T47D (cell line): Measurements from ENCODE around the gene SGMS1.
"Not testable (repeated sequence)": the region's sequence is repeated elsewhere in the genome, so short reads cannot be mapped to it uniquely, and the experiment has no call there.

Source experiments
- DNase-seq, 2 experiments: peaks; one replicate each; pipeline versions ENCODE4 v3.0.0 to v3.0.0-alpha.2; 2011 to 2012; ENCODE audit warnings: low read depth in 1 of 2, low spot score in 1 of 2
- JUND ChIP-seq: IDR thresholded peaks from 2 replicates; pipeline ENCODE4 v1.6.1; 2012; ENCODE audit warnings: low read depth
- in situ Hi-C: cut with HindIII; loops from 2 replicates; pipeline ENCODE4 v1.10.0; 2016; ENCODE audit warnings: low sequenced_read_pairs, low pct_unique_long_range_greater_than_20kb

Gene SGMS1

DNA sequence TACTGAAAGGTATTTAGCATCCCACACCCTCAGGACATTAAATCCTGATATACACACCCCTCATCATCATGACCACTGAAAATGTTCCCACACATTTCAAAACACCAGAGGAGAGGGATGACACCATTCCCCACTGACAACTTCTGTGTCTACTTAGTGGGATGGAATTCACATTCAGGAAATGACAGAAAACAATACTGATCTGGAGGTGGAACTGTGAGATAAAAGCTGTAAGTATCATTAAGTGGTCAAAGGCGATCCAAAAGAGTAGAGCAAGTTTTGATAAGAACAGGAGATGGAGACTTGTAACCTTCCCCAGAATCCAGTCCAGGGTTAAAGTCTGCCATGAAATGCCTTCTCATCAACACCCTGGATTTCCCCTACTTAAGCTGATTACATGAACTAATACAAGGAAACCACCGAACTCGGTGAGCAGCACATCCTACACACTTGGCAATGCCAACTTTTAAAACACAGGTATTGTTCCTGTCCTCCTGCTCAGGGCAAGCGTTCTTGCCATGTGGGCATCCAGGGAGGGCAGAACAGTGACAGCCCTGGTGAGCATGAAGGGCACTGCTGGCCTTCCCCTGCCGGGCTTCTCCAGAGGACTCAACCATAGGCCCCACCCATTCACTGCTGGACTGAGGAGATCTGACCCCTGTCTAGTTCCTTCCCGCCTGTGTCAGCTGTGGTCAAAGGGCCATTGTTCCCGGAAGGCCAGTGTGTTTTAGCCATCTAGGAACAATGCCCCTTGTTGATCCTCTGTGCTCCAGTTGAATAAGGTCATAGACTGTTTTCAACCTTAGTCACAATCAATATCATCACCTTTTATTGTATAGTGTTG lies 85.0 kb downstream of the SGMS1 start:
- no peak for DNase-seq
- no peak for TF ChIP-seq JUND
- in situ Hi-C loops, result no loop called here

DNA sequence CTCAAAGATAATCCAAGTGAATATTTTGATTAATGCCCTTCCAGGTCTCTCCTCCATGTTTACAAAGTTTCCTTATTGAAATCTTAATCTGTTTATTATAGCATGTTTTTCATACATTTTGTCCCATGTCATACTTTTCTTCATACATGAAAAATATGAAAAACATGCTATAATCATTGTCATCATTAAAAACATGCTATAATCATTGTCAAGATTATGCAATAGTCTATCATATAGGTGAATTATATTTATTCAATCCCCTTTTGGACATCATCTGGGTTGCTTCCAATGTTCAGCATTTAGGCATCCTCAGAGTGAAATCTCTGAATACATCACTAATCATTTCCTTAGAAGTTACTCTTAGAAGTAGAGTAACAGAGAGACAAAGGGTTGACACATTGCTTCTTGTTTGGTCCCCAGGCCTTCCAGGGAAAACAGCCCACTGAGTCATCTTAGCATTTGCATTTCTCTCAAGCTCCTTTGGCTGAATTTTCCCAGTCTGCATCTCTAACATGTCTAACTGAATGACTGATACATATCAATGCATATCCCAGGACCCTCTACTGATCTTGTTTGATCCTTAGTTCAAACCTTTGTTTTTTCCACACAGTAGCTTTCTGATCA lies 87.0 kb downstream of the SGMS1 start:
- no peak for TF ChIP-seq JUND
- DNase-seq, result no peak
- in situ Hi-C loops, result no loop called here

GRCh38 chr10:50534748-50535376 lies 88.9 kb downstream of the SGMS1 start:
- in situ Hi-C loops, DNase-seq: not testable (repeated sequence)

DNA sequence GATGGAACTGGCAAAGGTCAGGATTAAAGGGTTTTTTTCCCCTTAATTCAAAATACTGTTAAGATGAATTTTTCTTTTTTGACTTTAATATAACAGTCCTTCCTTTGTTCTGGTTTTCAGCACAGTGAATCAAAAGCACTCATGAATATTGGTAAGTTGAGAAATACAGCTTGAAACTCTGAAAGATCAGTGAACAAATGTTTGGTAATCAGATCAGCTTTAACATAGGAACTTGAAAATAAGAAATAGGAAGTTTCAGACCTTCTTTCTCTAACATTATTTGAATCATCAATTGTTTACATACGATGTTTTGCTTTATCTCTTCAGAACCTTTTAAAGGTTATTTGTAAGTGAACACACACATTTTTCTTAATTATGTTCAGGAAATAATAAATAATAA lies 90.5 kb downstream of the SGMS1 start:
- DNase-seq, result no peak
- in situ Hi-C loops, result no loop called here
- no peak for TF ChIP-seq JUND

DNA sequence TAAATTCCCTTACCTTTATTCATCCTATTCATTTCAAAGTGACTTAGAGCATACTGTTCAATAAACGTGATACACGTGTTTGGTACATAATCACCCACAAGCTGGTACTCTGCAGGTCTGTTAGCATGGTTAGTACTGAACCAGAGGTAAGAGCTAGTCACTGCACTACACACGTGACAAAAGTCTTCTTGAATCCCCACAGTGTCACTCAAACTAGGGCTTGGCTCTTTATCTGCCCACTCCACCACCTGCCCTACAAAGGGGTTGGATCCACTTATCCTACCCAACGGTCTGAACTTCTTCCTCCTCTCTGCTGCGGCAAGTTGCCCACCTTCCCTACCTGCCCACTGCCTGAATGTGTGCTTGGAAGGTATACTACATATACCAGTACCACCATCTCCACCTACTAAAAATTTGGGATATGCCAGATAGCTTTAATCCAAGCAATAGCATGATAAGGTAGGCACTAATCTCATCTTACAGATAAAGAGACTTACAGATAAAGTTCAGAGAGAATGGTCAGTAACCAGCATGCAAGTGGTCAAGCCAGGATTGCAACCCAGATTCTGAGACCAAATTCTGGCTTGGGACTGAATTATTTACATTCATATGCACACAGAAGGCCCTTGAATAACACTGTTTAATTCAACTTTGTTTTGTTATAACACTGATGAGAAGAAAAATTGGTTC lies 92.2 kb downstream of the SGMS1 start:
- no peak for DNase-seq
- TF ChIP-seq JUND, result no peak
- in situ Hi-C loops, result no loop called here

DNA sequence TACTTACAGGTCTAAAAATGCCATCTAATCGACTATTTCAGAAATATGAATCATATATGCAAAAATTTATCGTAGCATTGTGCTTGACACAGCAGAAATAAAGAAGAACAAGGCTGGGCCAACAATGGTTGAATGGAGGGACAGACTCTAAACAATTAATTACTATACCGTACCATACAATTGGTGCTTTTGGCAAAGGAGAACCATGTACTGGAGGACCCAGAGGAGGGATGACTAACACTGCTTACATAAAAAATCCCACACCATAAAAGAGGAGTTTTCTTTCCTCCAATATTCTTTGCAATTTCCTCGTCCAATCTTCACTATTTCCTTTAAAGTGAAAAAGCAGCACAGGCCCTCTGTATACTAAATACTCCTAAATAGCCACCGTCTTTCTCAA lies 94.1 kb downstream of the SGMS1 start:
- TF ChIP-seq JUND, result no peak
- no peak for DNase-seq
- in situ Hi-C loops, result no loop called here

- in situ Hi-C loops, result no loop called here
- no peak for TF ChIP-seq JUND
- no peak for DNase-seq
These were observed 95.5 kb downstream of the SGMS1 start for GRCh38 chr10:50528206-50528605.

DNA sequence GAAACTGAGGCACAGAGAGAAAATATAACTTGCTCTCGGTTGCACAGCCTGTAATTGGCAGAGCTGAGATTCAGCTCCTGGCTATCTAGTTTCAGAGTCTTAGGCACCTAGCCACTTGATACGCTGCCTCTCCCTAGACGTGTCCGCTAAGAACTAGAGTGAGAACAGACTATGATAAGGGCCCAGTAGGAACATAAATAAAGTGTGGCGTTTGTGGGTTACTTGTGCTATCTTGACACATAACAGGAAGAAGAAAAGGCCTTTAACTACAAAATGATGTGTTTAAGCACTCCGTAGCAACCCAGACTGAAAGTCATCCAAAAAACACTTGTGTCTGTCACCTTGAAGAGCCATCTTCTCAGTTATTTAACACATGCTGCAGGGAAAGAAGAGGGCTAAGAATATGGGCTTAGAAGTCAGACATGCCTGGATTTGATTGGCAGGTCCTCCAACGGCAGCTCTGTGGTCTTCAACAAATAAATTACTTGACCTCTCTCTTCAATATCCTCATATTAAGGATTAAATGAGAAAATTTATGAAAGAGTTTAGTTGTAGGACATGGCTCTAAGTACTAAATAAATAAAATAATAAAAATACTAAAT lies 96.2 kb downstream of the SGMS1 start:
- DNase-seq, result no peak
- TF ChIP-seq JUND, result no peak
- in situ Hi-C loops, result no loop called here

DNA sequence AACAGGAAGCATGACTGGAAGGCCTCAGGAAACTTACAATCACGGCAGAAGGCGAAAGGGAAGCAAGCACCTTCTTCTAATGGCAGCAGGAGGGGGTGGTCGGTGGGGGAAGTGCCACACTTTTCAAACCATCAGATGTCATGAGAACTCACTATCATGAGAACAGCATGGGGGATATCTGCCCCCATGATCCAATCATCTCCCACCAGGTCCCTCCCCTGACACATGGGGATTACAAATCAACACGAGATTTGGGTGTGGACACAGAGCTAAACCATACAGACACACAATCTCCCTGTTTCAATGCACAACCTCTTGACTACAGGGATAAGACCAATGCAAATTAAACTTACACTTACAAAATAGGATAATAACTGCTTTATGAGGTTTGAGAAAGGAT lies 97.6 kb downstream of the SGMS1 start:
- in situ Hi-C loops, result no loop called here

DNA sequence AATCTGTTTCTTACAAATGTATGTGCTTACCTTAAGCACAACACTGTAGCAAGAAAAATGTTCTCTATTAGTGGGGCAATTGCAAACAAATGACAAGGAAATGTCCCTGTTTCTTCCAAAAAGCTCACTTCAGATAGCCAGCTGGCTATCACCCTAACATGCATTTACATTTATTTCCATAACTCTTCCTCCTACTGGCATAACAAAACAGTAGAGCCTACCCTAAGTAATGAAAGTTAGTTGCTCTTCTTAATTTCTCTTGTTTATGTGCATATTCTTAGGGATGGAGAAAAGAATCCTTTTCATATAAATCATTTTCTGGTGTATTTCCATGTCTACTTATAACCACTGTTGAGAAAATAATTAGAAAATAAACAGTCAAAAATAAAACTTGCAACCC lies 100.4 kb downstream of the SGMS1 start:
- in situ Hi-C loops, result no loop called here
- no peak for DNase-seq
- no peak for TF ChIP-seq JUND

More for the DNA sequence above, 97.6 kb downstream of the SGMS1 start:
- DNase-seq, result no peak
- TF ChIP-seq JUND, result no peak

DNA sequence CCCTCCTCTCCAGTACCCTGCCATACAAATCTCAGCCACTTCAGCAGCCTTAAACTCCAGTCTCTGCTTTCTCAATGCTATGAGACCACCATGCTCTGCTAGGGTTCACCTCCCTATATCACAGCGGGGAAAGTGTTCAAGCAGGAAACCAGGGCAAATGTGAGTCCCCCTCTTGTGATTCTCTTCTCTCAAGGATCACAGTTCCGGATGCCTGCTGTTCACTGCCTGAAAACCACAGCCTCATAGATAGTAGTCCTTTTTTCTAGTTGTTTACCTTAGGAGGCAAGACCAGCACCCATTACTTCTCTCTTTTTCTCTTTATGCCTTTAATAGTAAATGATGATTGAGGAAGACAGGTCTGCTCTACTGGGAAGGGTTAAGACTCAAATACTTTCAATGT lies 100.8 kb downstream of the SGMS1 start:
- no peak for TF ChIP-seq JUND
- DNase-seq, result no peak
- in situ Hi-C loops, result no loop called here

DNA sequence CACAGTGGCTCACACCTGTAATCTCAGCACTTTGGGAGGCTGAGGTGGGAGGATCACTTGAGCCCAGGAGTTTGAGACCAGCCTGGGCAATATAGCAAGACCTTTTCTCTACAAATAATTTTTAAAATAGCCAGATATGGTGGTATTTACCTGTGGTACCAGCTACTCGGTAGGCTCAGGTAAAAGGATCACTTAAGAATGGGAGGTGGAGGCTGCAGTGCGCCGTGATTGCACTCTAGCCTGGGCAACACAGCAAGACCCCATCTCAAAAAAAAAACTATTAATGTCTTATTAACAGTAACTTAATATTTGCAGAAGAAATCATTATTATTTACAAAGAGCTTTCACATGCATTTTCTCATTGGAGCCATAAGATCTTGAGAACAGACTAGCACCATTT lies 103.6 kb downstream of the SGMS1 start:
- TF ChIP-seq JUND, result no peak
- DNase-seq, result no peak
- in situ Hi-C loops, result no loop called here

GRCh38 chr10:50517626-50518025 lies 106.1 kb downstream of the SGMS1 start:
- in situ Hi-C loops, result no loop called here
- no peak for TF ChIP-seq JUND
- DNase-seq, result no peak
